A204.1 (cell line): ENCODE results near the gene KATNAL1.

Experiments used
- FAIRE-seq: peaks from 2 replicates; lab custom pipeline; 2012; peaks lifted over from hg19 to GRCh38; lab: Jason Lieb, UNC

The KATNAL1 gene

DNA sequence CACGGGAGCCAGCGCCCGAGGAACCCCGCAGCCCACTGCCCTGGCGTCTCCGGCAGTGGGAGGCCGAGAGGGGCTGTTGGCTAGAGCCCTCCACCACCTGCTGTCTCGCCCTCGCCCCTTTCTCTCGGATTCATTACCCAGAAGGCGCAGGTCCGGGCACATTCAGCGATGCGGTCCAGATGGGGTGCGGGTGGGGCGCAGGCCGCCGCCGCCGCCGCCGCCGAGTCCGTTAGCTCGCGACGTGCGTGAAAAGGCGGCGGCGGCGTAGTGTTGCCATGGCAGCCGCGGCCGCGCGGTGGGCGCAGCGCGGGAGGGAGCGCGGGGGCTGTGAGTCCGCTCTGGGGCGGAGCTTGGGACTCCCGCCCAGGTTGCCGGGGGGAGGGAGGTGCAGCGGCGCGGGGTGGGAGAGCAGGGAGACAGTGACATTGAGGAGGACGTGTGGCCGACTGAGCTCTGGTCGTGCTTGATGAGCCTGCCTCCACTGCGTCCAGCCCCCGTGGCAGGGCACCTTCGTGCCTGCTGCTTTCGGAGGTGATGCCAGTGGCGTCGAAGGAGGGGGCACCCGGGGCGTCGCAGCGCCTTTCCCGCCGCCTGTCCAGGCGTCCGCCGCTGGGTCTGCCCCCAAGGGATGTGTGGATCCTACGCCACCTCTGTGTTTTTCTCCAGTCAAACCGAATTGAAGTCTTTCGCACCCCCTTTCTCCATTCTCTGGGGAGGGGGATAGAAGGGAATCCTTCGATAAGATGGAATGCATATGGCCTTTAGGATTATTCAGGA, at the start of gene KATNAL1:
KATNAL1 (minus strand) TSS at position 358 of the 777 bp plus-strand sequence. CDS start 23,774 bp downstream, outside the sequence.
- no peak for FAIRE-seq

DNA sequence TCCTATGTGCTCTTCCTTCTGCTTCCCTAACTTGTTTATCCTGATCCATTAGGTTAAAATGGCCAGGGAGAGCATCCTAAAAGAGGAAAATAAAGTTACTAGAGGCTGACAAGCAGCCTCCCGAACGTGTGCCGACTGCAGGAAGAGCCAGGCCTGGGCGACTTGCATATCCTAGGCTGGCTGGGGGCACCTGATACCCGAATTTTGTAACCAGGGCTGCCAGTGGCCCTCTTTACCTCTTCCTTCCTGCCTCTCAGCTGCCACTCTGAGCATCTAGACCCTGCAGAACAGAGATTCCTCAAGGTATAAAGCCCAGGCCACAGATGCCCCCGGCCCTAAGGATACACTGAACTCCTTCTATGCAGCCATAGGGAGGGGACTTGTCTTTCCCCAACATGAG, 48.5 kb upstream of the KATNAL1 start:
- no peak for FAIRE-seq

DNA sequence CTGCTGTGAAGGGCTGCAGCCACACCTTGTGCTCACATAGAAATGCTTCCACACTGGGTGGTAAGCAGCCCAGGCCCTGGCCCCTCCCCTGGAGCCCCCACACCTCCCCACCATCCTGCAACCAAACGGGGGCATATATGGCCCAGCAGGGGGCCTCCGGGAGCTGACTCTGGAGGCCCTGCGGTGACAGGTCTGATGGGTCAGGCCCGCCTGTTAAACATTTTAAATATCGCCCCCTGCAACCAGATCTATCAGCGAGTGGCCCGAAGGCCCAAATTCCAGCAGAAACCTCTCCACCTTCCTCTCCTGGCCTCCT, 48.0 kb upstream of the KATNAL1 start:
- FAIRE-seq, result no peak

DNA sequence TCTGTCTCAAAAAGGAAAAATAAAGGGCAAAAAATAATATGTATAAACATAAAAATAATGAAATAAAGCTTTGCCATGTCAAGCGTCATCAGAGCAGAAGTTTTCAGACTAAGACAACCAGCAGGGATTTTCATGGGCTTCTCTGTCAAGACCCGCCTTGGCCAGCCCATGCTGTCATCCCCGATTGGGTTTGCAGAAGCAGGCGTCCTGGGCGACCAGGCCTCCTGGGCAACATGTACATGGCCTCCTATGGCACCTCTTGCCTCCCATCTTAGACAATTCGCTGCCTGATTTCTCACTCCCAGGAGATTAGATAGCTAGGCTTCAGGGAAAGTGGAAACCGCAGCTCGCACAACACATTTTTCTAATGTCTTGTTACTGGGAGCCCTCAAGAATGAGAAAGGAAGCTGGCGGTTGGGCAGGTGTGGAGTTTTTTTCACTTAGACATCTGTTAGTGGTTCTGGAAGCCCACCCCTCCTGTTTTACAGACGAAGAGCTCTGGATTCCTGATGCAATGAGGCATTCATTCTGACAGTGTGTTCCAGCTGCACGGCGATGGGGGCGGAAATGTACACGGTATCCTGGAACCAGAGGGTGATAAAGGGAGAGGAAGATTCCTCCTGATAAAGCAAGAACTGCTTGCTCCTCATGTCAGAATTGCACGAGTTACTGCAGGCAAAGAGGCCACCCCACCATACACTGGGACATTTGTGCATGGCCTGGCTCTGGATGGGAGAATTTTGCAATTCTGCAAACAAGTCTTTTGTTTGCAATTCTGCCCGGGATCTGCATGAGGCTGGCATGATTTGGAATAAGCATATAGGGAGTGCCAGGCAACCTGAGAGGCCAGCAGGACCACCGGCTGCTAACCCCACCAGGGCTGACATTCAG, 47.4 kb upstream of the KATNAL1 start:
- no peak for FAIRE-seq

DNA sequence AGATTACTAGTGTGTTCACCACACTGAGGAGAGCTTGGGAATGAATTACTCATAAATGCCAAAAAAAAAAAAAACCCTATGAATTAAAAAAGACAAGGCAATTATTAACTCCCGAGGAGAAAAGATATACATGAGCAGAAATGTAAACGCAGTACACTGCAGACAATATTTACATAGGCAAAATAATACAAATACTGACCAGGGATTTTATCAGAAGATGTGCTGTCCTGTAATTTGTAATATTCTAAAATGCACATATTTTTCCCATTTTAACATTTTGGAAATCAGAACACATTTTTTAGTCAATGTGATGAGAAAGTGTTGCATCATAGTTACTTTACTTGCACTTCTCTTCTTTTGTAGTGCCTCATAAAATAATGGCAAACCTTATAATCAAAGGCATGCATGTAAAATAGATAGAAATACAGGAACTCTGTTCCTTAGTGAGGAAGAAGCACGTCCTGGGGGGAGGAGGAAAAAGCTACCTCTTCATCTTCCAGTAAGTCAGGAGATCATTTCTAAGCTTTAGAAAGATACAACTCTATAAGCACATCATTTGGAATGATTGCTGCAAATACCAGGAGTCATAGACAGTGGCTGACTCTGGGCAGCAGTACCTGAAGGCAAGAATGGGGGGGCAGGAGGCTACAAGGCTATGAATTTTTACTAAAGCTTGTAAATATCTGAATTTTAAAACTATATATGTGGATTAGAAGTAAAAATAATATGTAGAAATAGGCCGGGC, 46.3 kb upstream of the KATNAL1 start:
- no peak for FAIRE-seq

DNA sequence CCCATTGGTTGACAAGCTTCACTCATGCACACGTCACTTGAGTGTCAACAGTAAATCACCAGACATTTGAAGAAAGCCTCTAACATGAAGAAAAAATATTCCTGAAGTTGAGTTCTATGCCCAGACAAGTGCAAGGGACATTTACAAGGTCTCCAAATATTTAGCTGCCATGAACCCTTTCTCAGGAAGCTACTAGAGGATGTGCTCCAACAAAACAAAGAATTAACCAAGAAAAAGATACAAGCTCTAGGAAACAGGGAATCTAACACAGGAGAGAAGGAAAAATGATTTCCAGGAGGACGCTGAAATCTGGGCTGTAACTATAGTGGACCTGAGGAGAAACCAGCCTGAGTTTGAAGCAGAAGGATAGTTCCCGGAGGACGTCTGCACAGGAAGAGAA, 45.7 kb upstream of the KATNAL1 start:
- FAIRE-seq, result no peak

DNA sequence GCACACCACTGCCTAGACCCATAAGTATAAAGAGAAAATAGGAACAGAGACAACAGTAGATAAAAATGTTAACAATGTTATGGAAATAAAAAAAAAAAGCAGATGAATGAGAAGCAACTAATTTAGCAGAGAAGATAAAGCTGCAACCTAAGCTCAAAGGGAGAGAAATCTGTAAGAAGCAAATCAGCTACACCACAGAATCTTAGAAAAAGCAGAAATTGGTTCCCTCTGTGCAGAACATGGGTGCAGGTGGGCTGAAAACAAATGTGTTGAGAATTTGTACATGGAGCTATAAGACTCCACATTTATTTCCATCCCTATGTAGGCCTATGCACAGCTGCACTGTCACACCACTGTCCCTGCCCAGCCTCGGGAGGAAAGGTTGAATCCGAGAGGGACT, 44.8 kb upstream of the KATNAL1 start:
- FAIRE-seq, result no peak

DNA sequence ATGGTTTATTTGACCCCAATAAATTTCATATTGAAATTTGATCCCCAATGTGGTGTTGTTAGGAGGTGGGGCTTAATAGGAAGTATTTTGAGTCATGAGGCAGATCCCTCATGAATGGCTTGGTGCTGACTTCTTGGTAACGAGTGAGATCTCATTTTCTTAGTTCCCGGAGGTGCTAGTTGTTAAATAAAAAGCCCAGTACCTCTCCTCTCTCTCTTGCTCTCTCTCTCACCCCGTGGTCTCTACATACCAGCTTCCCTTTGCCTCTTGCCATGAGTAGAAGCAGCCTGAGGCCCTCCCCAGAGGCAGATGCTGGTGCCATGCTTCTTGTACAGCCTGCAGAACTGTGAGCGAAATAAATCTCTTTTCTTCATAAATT, 39.4 kb upstream of the KATNAL1 start:
- FAIRE-seq, result no peak

DNA sequence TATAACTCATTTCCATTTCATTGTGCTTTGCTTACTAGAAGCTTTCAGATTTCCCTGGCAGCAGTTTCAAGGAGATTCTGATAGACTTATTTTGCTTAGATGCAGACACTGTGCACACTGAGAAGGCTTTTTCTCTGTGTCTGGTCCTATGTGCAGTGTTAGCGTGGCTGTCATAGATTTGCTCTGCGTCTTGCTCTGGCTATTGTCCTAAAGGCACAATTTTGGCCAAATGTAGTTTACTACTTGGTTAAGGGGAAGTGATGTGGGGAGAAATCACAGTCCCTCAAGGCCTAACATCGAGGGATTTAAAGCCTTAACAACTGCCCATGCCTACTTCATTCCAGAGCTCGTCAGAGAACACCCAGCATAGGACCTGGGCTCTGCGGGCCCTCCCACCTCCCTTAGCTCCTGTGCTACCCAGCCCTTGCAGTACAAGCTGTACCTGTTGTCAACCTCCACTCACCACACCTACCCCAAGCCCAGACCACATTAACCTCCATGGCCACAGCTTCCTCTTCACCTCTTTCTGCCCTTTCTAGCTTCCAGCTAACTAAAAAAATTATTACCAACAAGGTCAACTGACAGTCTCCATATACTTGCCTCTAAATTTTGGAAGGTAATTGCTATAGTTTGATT, 38.9 kb upstream of the KATNAL1 start:
- no peak for FAIRE-seq

DNA sequence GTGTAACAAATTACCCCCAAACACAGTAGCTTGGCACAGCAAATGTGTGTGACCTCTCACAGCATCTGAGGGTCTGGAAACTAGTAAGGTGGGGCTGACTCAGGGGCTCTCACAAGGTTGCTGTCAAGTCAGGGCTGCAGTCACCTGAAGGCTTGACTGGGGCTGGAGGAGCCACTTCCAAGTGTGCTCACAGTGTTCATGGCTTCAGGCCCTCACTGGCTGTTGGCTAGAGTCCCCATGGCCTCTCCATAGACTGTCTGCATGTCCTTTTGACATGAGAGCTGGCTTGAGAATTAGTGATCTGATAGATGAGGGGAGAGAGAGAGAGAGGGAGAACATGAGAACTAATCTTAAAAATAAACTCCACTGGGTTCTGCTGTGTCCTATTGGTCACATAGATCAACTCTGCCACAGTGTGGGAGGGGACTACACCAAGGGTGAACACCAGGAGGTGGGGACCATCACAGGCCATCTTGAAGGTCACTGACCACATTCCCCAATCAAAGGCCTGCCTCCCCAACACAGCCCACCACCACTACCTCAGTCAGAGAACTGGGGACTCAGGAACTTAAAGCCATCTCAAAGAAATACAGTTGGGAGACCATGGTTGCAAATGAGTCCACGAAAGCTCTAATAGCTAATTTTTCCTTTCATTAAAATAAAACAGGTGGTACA, 38.2 kb upstream of the KATNAL1 start:
- FAIRE-seq, result no peak

DNA sequence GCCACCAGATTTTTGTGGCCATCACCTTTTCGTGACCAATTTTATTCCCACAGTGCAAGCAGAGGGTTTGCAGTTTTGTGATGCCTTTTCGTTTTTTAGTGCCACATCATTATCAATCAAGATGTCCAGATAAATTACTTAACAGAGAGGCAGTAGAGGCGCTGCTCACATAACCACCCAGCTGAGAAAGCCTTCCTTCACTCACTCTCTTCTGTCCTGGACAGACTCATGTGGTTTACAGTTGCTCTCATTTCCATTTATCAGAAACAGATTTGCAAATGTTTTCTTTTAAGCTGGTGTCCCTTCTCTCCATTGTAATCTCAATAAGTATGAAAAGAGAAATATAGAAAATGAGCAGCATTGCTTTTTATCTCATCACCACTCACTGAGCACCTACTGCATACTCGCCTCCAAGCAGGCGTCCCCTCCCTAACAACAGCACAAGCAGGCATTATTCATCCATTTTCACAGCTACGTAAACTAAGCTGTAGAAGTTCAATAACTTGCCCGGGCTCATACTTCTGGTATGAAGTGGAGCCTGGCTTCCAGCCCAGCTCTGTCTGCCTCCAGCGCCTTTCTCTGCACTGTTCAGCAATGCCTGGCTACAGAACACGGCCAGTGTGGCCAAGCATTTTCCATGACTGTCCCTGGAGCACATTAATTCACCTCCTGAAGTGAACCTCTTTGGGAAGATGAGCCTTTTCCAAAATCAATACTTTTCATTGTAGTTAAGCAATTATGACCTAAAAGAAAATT, 34.6 kb upstream of the KATNAL1 start:
- FAIRE-seq, result no peak

DNA sequence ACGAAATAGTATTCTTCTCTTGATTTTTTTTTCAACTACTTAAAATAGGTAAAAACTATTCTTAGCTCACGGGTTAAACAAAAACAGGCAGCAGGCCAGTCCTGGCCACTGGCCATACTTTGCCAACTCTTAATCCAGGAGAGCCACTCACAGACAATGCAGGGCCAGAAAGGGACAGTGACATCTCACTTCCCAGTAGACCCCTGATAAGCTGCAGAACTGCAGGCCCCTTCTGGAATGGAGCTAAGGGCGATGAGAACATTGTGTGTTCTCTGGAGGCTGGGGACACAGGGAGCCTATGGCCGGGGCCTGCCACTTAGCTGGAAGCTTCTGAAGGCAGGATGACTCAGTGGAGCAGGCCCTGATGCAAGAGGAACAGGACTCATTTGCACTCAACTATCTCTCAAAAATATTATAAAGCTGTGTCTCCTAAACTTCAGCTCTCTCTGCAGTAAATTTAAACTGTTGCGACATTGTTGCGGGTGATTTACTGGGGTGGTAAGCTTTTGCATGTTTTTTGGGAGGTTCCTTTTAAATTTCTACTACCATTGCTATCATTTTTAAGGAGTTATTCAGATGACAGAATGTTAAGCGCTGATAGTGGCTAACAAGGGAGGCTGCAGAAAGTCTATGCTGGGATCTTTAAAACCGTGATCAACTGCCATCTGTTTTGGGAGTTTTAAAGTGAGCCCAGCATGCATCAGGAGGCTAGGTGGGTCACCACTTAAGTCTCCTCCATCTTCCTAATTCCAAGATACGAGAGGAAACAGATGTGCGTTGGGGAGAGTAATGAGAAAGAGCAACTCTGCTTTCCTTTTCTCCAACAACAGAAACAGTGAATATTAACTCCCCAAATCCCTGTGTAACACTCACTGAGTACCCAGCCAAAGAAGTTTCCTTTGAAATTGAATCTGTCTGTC, 33.2 kb upstream of the KATNAL1 start:
- FAIRE-seq, result no peak

DNA sequence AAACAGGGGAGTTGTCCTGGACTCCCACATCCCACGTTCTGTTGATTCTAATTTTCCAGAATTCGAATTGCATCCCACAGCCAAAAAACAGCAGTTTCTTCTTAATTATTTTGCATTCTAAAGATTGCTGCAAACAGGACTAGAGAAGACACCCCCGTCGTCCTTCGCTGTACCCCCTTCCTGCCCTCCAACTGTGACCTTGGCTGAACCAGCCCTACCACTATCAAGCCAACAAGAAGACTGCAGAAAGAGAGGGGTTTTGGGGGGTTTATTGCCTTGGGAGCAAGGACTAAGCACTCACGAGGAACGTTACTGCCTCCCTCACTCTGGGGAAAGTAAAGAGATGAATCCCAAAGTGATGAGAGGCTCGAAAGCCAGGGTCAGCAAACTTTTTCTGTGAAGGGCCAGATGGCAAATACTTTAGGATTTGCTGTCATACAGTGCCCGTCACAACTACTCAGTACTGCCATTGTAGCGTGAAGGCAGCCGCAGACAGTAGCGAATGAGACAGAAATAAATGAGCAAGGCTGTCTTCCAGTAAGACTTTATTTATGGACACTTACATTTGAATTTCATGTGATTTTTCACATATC, 32.5 kb upstream of the KATNAL1 start:
- no peak for FAIRE-seq

DNA sequence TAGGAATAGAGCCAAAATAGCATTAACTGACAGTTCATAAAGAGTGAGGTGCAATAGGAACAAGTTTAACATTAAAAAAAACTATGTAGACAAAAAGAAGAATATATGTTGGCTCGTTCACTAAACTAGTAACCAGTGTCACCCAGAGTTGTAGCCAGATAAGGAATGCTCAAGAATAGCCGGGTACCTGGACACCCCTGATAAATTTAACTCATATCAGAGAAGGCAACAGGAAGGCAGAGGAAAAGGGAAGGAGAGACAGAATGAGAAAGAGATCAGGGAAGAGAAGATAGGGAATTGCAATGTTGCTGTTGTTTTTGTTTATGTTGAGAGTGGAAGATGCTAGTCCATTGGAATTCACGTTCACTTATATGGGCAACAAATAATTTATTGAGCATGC, 31.6 kb upstream of the KATNAL1 start:
- no peak for FAIRE-seq

DNA sequence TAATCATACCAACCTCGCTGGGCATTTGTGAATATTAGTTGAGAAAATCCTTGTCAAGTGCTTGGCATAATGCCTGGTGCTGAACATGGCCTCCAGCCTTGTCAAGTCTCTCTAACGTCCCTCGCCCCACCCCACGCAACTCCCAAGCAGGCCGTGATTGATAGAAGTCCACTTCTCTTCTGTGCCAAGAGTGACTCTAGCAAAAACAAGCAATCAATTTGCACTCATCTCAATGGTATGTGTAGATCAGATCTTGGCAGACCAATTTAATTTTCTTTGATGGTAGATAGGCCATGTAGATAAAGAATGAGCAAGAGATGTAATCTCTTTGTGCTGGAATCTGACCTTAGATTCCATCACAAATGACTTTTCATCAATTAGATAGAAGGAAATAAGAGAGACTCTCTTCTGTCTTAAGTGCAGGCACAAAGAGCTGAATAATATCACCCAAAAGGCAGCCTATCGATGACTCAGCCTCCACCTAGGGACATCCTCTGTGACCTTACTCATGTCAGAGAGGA, 31.0 kb upstream of the KATNAL1 start:
- no peak for FAIRE-seq

DNA sequence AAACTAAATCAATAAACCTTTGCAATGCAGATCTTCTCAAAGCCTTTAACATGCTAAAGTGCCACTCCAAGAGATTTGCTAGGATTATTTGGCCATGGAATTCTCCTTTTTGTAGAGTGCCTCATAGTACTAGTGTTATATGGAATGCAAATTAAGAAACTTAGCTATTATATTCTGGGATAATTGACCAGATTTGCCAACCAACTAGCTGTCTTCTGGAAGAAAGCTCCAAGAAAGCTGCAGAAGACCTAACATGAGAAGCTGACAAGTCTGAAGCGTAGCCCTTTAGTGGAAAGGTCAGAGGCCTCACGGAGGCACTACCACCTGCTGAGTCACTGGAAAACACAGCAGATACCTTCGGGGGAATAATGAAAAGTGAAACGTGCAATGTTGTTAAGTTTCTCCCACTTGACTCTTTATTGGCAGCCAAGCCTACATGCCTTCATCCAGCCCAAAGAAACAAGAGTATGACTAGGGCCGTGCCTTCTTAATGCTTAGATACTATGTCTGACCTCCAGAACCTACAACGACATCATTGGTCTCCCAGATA, 29.8 kb upstream of the KATNAL1 start:
- no peak for FAIRE-seq

DNA sequence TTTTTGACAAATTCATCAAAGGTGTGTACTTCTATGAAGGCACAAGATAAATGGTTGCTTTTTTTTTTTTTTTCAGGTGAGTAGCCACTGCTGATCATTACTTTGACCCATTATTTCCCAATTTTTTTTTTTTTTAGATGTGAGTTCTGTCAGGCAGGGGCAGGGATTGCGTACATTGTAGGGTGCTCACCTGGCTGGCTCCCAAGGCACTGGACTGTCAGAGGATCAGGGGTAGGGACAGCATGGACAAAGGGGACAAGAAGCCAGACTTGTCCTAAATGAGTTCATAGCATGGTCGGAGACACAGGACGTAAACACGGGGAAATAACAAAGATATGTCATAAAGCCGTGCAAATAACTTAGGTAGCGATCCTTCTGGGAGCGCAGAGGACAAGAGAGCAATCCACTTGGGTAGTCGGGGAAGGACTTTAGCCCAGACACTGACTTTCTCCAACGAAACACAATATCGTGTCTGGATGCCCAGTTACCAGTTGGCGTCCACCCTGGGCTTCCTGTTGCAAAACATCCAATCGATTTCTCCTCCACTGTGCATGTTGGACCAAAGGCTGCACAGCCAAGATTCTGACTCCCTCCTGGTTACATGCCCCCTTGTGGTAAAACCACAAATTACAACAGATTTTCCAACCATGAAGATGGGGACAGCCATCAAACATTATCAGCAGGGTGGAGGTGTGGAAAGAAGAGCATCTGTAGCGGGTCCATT, 27.5 kb upstream of the KATNAL1 start:
- FAIRE-seq, result no peak

DNA sequence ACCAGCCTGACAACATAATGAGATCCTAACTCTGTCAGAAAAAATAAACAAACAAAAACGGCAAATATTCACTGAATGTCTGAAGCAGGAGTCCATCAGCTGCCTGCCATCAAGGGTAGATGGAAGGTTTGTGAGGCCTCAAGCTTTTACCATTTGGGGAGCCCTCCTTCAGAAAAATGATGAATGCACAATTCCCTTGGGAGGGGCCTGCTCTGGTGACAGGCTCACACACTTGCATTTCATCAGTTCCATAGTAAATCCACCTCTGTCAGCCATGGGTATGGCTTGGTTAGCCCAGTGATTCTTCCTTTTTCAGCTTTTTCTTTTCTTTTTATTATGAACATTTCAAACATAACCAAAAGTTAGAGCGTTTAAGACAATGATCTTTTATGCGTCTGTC, 26.3 kb upstream of the KATNAL1 start:
- FAIRE-seq, result no peak
